GM12891 (cell line): ENCODE data around the gene SORBS1.

Source experiments
- POLR2A ChIP-seq: IDR thresholded peaks from 2 replicates; pipeline ENCODE4 v1.6.1; 2011; ENCODE audit warnings: low read depth, low read length, control low read depth
- POLR2AphosphoS5 ChIP-seq: IDR thresholded peaks from 2 replicates; pipeline ENCODE4 v1.6.1; 2011; ENCODE audit warnings: low read depth, low read length, control low read depth
- POU2F2 ChIP-seq: IDR thresholded peaks from 2 replicates; pipeline ENCODE4 v1.6.1; 2011; ENCODE audit warnings: low read depth, mild to moderate bottlenecking, control low read depth, low read length, moderate library complexity

DNA sequence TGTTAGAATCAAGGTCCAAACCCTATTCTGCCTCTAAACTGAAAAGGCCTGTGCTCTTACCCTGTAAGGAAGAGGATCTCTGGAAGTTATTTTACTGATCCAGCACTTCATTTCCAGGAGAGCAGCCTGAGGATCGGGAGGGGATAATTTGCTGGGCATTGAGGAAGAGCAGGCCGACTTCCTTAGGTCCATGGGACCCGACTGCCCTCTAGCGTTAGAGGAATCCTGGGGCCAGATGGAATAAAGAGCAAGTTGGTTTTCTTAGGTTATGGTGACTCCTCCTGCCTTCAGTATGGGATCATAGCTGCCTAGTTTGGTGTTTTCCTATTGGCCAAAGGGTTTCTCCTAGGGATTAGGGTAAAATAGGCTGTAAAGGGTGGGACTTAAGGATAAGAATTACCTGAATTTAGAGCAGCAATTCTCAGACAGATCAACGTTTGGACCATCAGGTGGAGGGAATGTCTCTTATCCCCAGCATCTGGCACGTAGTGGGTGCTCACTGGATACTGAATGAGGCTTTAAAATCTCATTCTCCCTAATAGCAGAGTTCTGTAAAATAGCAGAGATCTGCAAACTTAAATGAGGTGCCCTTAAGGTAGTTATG is 40.0 kb upstream of the SORBS1 start:
- TF ChIP-seq POU2F2 (no peak), POLR2A (no peak), POLR2AphosphoS5 (no peak)
